ENCODE data around the gene GPC3.

Gene GPC3

GRCh38 chrX:133593531-133593930 lies 391.9 kb downstream of the GPC3 start:
- DNase-seq = no peak

- no peak for DNase-seq
Observed at GRCh38 chrX:133590703-133591505, 394.5 kb downstream of the GPC3 start.

GRCh38 chrX:133588827-133589226 lies 396.6 kb downstream of the GPC3 start:
- DNase-seq = no peak

GRCh38 chrX:133587818-133588217 lies 397.6 kb downstream of the GPC3 start:
- no peak for DNase-seq

GRCh38 chrX:133587071-133587470 lies 398.3 kb downstream of the GPC3 start:
- no peak for DNase-seq

- DNase-seq = no peak
Observed at GRCh38 chrX:133586443-133586842, 399.0 kb downstream of the GPC3 start.

GRCh38 chrX:133583825-133584224 lies 401.6 kb downstream of the GPC3 start:
- DNase-seq = no peak

- no peak for DNase-seq
Observed at GRCh38 chrX:133580625-133581024, 404.8 kb downstream of the GPC3 start.

GRCh38 chrX:133579631-133580030 lies 405.8 kb downstream of the GPC3 start:
- DNase-seq = no peak

GRCh38 chrX:133576876-133577275 lies 408.5 kb downstream of the GPC3 start:
- no peak for DNase-seq

GRCh38 chrX:133575501-133576136 lies 409.8 kb downstream of the GPC3 start:
- DNase-seq = no peak

- no peak for DNase-seq
Observed at GRCh38 chrX:133574716-133575115, 410.7 kb downstream of the GPC3 start.

GRCh38 chrX:133570549-133570948 lies 414.8 kb downstream of the GPC3 start:
- no peak for DNase-seq

GRCh38 chrX:133569217-133569616 lies 416.2 kb downstream of the GPC3 start:
- DNase-seq = no peak

GRCh38 chrX:133568109-133568508 lies 417.3 kb downstream of the GPC3 start:
- no peak for DNase-seq

GRCh38 chrX:133566876-133567275 lies 418.5 kb downstream of the GPC3 start:
- no peak for DNase-seq

GRCh38 chrX:133563705-133564104 lies 421.7 kb downstream of the GPC3 start:
- DNase-seq = no peak

GRCh38 chrX:133561251-133561650 lies 424.1 kb downstream of the GPC3 start:
- DNase-seq = no peak

- no peak for DNase-seq
Observed at GRCh38 chrX:133559909-133560308, 425.5 kb downstream of the GPC3 start.

GRCh38 chrX:133555782-133556458 lies 429.5 kb downstream of the GPC3 start:
- no peak for DNase-seq

- DNase-seq = no peak
Observed at GRCh38 chrX:133550665-133551485, 434.5 kb downstream of the GPC3 start.

- no peak for DNase-seq
Observed at GRCh38 chrX:133549295-133549933, 436.0 kb downstream of the GPC3 start.
